Fibroblast of peridontal ligament (primary cell): ENCODE measurements around the gene GRK3.

ENCODE experiments used
- DNase-seq: peaks from one replicate; pipeline ENCODE4 v3.0.0-alpha.2; 2010; ENCODE audit errors: extremely low read depth

Gene GRK3

GRCh38 chr22:25754527-25755202 lies 190.2 kb downstream of the GRK3 start:
- DNase-seq: peak; percentile 12

GRCh38 chr22:25757686-25758085 lies 193.2 kb downstream of the GRK3 start:
- no peak for DNase-seq

DNA sequence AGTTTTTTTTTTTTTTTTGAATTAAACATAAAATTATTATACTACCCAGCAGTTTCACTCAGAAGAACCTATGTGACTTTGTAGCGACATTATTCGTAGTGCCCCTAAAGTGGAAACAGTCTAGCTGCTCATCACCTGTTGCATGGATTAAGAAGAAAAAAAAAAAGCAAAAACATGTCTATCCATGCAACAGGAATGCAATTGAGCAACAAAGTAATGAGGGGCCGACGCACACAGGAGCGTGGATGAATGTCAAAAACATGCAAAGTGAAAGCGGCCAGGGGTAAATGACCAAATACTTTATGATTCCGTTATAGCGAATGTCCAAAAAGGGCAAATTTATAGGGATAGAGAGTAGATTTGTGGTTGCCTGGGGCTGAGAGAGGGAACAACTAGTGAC lies 193.8 kb downstream of the GRK3 start:
- DNase-seq: no peak

- peak; percentile 95 for DNase-seq
Measured at GRCh38 chr22:25759825-25760231, 195.4 kb downstream of the GRK3 start.

GRCh38 chr22:25760294-25760693 lies 195.8 kb downstream of the GRK3 start:
- DNase-seq: peak; percentile 13

- no peak for DNase-seq
Measured at GRCh38 chr22:25760848-25761595, 196.5 kb downstream of the GRK3 start.

- DNase-seq: no peak
Measured at GRCh38 chr22:25762147-25762546, 197.7 kb downstream of the GRK3 start.

- DNase-seq: no peak
Measured at GRCh38 chr22:25763239-25763777, 198.8 kb downstream of the GRK3 start.

DNA sequence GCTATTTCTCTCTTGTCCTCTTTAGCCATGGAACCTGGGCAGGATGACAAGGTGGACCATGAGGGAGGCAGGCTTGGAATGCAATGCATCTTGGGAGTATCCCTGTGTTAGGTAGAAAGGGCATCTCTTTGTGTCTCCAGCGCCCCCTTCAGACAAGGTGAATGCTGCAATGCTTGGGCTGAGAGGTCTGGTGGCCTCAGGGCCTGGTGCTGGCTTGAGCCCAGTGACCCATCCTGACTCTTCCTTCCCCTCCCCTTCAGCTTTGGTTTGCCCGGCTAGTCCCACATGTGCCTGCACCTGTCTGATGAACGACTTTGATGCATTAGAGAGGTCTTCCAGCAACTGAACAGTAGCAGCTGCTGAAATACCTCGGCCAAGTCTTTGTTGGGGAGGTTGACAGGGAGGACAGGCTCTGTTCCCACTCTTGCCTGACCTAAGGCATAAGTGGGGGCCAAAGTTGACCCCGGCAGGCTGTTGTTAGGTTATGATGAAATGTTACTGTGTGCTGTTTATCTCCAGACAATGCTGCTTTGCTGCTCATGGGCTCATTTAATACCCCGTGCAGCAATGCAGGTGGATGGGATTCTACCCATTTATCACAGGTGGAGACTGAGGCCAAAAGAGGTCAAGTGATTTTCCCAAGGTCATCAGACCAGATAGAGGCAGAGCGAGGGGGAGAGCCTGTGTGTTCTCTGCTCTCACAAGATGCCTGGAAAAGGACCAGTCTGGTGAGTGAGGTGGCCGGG lies 200.0 kb downstream of the GRK3 start:
- DNase-seq: no peak

DNA sequence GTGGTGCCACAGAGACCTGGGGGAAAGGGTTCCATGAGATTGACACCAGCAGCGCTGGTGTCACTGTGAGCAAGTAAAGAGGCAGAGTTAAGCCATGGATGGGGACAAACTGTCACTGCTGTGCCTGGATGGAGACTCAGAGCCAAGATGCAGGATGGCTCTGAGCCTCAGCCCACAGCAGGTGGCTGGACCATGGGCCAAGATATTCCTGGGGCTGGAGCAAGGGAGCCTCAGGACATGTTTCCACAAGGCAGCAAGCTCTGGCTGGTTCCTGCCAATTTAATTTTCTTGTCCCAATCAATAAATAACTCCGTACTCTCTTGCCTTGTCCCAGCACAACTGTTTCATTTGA lies 200.5 kb downstream of the GRK3 start:
- no peak for DNase-seq

- DNase-seq: no peak
Measured at GRCh38 chr22:25765801-25766200, 201.3 kb downstream of the GRK3 start.

DNA sequence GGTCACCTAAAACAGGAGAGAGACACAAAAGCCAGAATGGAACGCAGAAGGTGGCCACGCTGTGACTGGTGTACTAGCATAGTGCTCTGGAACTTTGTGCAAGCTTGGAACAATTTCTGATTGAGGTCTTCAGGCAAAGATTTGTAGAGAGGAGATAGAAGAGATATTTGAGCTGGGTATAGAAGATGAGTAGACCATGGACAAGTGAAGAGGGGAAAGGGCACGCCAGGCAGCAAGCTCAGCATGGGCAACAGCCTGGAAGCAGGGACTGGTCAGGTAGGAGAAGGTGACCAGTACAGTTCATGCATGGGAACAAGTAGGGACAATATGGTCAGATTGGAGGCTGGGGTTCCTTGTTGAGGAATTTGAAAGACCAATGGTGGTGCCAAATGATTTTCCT lies 201.9 kb downstream of the GRK3 start:
- no peak for DNase-seq

DNA sequence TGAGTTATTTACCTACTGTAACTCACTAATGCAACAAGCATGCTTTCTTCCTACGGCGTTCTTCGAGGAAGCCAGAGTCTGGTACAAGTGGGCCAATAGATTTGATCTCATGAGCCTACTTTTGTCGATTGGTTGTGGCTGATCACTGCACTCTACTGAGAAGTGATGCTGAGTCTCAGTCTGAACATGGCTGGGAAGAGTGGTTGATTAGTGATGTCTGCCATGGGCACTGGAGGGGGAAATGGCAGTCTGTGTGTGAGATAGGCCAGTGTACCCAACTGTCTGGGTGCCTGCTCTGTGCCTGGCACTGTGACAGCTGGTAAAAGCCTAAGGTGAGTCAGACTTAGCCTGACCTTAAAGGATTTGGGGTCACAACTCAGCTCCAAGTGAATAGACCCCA lies 205.9 kb downstream of the GRK3 start:
- no peak for DNase-seq

DNA sequence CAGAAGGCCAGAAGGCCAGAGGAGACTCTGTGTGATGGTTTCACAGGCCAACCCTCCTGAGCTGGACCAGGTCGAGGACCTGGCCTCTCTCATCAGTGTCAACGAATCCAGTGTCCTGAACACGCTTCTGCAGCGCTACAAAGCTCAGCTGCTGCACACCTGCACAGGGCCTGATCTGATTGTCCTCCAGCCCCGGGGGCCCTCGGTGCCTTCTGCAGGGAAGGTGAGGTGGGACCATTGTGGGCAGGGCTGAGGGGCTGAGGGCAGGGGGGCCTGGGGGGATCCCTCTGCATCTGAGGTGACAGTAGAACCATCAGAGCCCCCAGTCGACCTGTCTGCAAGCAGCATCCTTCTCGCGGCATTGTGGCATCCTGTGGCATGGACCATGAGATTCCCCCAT lies 207.8 kb downstream of the GRK3 start:
- no peak for DNase-seq

DNA sequence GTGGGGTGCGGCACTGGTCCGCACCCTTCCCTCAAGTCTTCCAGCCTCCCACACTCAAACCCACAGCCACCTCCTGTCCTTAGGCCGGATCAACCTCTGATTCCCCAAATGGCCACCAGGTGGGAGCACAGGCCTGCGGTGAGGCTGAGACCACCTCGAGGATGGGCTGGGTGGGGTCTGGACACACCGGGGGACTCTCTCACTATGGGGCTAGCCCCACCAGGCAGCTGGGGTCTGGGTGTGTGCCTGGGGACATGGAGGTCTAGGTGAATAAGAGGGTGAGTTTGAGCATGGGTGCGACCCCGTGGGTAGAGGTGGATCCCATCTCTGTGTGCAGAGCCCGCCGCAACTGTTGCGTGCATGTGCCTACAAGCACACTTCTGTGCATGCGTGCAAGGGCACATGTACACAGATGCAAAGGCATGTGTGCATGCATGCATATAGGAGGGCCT lies 210.1 kb downstream of the GRK3 start:
- no peak for DNase-seq

GRCh38 chr22:25775531-25775930 lies 211.1 kb downstream of the GRK3 start:
- DNase-seq: no peak

DNA sequence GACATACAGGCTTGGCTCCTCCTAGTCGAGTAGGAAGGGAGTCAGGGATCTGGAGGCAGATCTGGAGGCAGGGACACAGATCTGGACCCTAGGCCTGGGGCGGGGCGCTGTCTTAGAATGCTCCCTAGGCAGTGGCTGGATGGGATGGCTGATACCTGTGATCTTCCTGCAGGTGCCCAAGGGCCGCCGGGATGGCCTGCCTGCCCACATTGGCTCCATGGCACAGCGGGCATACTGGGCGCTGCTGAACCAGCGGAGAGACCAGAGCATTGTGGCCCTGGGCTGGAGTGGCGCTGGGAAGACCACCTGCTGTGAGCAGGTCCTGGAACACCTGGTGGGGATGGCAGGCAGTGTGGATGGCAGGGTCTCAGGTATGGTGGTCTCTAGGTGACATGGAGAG lies 212.9 kb downstream of the GRK3 start:
- no peak for DNase-seq

GRCh38 chr22:25777870-25778269 lies 213.4 kb downstream of the GRK3 start:
- DNase-seq: peak; percentile 52
